Effector memory CD8-positive, alpha-beta T cell (primary cell): ENCODE results near the gene ZNF407.
"Not testable (repeated sequence)": the region's sequence is repeated elsewhere in the genome, so short reads cannot be mapped to it uniquely, and the experiment has no call there.

Experiments
- ATAC-seq: fragments of 150-1000 bp; cut with Tn5 transposase; replicated peaks from 2 replicates; pipeline ENCODE4 v1.10.0; 2021; ENCODE audit warnings: mild to moderate bottlenecking, moderate library complexity
- DNase-seq, 3 experiments: peaks; one replicate each; pipeline ENCODE4 v3.0.0; 2021
- H3K27ac Mint-ChIP-seq, 2 donors: one replicate each; pipeline ENCODE4 v1.8.0; 2022; ENCODE audit warnings: mild to moderate bottlenecking in 2 of 2, mixed read lengths in 2 of 2, moderate library complexity in 2 of 2
- H3K27me3 Mint-ChIP-seq, 2 donors: one replicate each; pipeline ENCODE4 v1.8.0; 2022; ENCODE audit warnings: mixed read lengths in 2 of 2
- H3K36me3 Mint-ChIP-seq: one replicate; pipeline ENCODE4 v1.8.0; 2022; ENCODE audit warnings: mild to moderate bottlenecking, moderate library complexity, mixed read lengths; ENCODE audit not compliant: insufficient read depth
- H3K4me1 Mint-ChIP-seq, 2 donors: one replicate each; pipeline ENCODE4 v1.8.0; 2022; ENCODE audit warnings: low read depth in 2 of 2, mixed read lengths in 2 of 2
- H3K4me3 Mint-ChIP-seq, 2 donors: one replicate each; pipeline ENCODE4 v1.8.0; 2022; ENCODE audit warnings: mild to moderate bottlenecking in 2 of 2, mixed read lengths in 2 of 2, moderate library complexity in 2 of 2
- H3K9me3 Mint-ChIP-seq, 2 donors: one replicate each; pipeline ENCODE4 v1.8.0; 2022; ENCODE audit warnings: mixed read lengths in 2 of 2

The ZNF407 gene

DNA sequence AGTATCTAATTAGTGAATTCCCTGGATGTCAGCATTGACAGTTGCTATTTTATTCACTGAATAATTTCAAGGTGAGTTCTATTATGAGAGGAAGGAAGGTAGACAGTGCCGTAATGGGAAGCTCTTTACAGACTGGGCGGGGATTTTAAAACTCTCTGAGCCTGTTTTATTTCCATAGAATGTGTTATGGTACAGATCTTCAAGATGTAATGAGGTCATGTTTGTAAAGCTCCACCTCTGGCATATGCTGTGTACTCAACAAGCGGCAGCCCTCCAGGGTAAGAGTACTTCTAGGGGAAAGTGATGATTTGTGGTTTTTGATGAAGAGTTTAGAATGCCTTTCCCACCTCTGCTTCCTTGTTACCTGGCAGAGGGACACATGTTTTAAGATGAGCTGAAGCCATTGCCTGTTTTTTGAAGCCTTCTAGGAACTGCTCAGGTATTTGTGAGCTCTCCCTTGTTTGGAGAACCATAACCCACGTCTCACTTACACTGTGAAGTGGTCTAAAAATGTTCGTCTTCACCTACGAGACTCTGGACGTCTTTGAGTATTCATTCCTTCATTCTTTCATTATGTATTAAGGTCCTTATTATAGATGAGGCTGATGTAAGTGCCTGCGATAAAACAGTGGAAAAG, 360.0 kb downstream of the ZNF407 start:
- H3K36me3 Mint-ChIP-seq: peaks cover 4% of the 10 kb centered on the region
- peaks cover 4 to 12% of the 10 kb centered on the region in 2 donors for H3K4me1 Mint-ChIP-seq
- H3K27ac Mint-ChIP-seq: no peak overlapping the region
- no peak for ATAC-seq
- no peaks in the 10 kb centered on the region for H3K9me3 Mint-ChIP-seq
- no peak for DNase-seq
- no peak overlapping the region for H3K4me3 Mint-ChIP-seq
- H3K27me3 Mint-ChIP-seq: no peaks in the 10 kb centered on the region

DNA sequence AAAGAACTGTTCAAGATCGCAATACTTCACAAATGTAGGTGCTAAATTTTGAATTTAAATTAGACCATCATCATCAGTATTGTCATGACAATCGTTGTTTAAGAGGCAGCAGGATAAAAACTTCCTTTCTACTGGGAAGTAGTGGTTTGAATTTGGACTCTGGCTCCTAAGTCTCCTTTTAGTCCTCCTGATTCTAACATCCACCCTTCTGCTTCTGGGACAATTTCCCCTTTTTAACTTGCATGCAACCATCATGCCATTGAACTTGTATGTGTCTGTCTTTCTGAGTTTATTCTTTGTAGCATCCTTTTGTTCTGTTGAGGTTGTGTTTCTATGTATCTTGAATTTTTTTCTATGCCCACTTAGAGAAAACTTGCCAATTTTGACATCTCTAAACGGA, 361.5 kb downstream of the ZNF407 start:
- Mint-ChIP-seq H3K36me3 (peaks cover 4% of the 10 kb centered on the region), H3K4me1 (peaks cover 6 to 13% of the 10 kb centered on the region in 2 donors), H3K4me3 (no peak overlapping the region), H3K9me3 (no peaks in the 10 kb centered on the region), H3K27ac (no peak overlapping the region), H3K27me3 (no peaks in the 10 kb centered on the region)
- ATAC-seq (no peak), DNase-seq (no peak)

- DNase-seq: no peak
- no peaks in the 10 kb centered on the region for H3K27me3 Mint-ChIP-seq
- no peak overlapping the region for H3K4me3 Mint-ChIP-seq
- ATAC-seq: no peak
- no peak overlapping the region for H3K27ac Mint-ChIP-seq
- H3K36me3 Mint-ChIP-seq: peaks cover 4% of the 10 kb centered on the region
- H3K4me1 Mint-ChIP-seq: peaks cover 8 to 23% of the 10 kb centered on the region in 2 donors
- no peaks in the 10 kb centered on the region for H3K9me3 Mint-ChIP-seq
Observed at GRCh38 chr18:74961596-74961995, 363.9 kb downstream of the ZNF407 start.

DNA sequence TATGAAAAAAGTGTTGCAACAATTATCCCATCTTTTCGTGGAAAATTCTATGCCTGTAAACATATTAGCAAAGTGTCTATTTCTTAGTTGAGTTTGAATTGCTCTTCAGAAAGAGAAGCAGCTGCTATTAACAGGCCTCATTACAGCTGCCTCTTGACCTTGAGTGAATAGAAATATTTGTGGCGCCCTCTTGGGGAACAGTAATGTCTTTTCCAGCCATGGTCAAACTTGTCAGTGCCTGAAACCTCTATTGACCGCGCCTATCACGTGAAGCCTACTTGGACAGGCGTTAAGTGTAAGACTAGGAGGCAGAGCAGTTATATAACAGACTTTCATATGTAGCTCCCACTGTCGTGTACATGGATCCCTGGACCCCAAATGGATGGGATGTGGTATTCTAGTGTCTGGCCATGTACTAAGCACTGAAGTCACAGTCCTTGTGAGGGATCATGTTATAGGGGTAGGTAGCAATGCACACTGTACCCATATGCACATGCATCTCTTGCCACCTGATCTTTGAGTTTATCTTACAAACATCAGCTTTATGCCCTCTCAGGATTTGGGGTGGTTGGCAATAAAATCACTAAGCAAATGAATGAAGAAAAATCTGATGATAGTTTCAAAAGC, 366.3 kb downstream of the ZNF407 start:
- Mint-ChIP-seq H3K27me3 (no peaks in the 10 kb centered on the region), H3K36me3 (no peaks in the 10 kb centered on the region), H3K9me3 (no peaks in the 10 kb centered on the region), H3K27ac (no peak overlapping the region), H3K4me3 (no peak overlapping the region), H3K4me1 (peaks cover 10 to 27% of the 10 kb centered on the region in 2 donors)
- no peak for DNase-seq
- no peak for ATAC-seq

GRCh38 chr18:74965682-74966081, 368.0 kb downstream of the ZNF407 start:
- peaks cover 13 to 25% of the 10 kb centered on the region in 2 donors for H3K4me1 Mint-ChIP-seq
- H3K27ac Mint-ChIP-seq: no peak overlapping the region
- no peaks in the 10 kb centered on the region for H3K9me3 Mint-ChIP-seq
- ATAC-seq (no peak), DNase-seq (no peak)
- no peaks in the 10 kb centered on the region for H3K27me3 Mint-ChIP-seq
- no peak overlapping the region for H3K4me3 Mint-ChIP-seq
- no peaks in the 10 kb centered on the region for H3K36me3 Mint-ChIP-seq

DNA sequence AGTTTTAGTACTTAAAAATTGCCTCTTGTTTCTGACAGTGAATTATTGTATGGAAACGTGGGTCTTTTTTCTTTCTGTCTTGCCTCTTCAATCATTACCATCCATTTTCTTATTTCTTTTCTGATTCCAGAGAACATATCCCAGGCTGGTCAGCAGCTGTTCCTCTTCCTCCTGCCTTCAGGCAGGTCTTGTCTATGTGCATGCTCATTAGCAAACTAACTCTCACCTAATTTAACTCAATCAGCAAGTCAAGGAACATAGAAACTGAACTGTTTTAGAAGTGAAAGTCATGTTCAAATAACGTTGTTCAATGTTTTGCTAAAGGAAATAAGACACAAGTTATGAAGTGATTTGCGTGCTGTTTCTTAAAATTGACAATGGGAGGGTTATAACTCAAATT, 369.8 kb downstream of the ZNF407 start:
- Mint-ChIP-seq H3K36me3 (no peaks in the 10 kb centered on the region), H3K4me3 (no peak overlapping the region)

DNA sequence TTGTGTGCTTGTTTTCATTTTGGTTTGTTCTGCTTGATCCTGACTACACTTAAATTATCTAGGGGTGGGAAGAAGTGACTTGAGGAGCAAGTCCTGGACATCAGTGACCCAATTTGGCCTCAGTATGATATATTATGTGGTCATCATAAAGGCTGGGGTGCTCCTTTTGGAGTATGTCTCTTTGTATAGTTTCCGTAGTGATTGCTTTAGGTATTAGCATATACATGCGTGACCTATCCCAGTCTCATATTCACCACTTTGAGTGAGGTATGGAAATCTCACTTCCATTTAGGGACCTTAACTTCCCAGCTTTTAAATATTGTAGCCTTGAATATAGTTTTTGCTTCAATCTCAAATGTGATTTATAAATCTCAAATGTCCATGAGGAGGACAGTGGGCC, 370.3 kb downstream of the ZNF407 start:
- H3K4me1 Mint-ChIP-seq: peaks cover 17 to 23% of the 10 kb centered on the region in 2 donors
- no peak for DNase-seq
- H3K9me3 Mint-ChIP-seq: no peaks in the 10 kb centered on the region
- H3K36me3 Mint-ChIP-seq: no peaks in the 10 kb centered on the region
- no peak overlapping the region for H3K4me3 Mint-ChIP-seq
- H3K27ac Mint-ChIP-seq: no peak overlapping the region
- no peaks in the 10 kb centered on the region for H3K27me3 Mint-ChIP-seq
- ATAC-seq: no peak

More for the DNA sequence above, 369.8 kb downstream of the ZNF407 start:
- ATAC-seq (no peak), DNase-seq (no peak)
- Mint-ChIP-seq H3K27ac (peak overlapping the region in 1 of 2 donors; percentile 21), H3K9me3 (no peaks in the 10 kb centered on the region), H3K27me3 (no peaks in the 10 kb centered on the region), H3K4me1 (peaks cover 18 to 22% of the 10 kb centered on the region in 2 donors)

- ATAC-seq, DNase-seq, H3K9me3 Mint-ChIP-seq, H3K27me3 Mint-ChIP-seq, H3K4me3 Mint-ChIP-seq, H3K36me3 Mint-ChIP-seq, H3K27ac Mint-ChIP-seq: not testable (repeated sequence)
- H3K4me1 Mint-ChIP-seq: peaks cover 12 to 13% of the 10 kb centered on the region in 2 donors
Observed at GRCh38 chr18:74971358-74971757, 373.7 kb downstream of the ZNF407 start.

GRCh38 chr18:74971776-74972175, 374.1 kb downstream of the ZNF407 start:
- H3K4me3 Mint-ChIP-seq, H3K36me3 Mint-ChIP-seq, DNase-seq, ATAC-seq, H3K9me3 Mint-ChIP-seq, H3K27ac Mint-ChIP-seq, H3K27me3 Mint-ChIP-seq: not testable (repeated sequence)
- peaks cover 9 to 13% of the 10 kb centered on the region in 2 donors for H3K4me1 Mint-ChIP-seq

DNA sequence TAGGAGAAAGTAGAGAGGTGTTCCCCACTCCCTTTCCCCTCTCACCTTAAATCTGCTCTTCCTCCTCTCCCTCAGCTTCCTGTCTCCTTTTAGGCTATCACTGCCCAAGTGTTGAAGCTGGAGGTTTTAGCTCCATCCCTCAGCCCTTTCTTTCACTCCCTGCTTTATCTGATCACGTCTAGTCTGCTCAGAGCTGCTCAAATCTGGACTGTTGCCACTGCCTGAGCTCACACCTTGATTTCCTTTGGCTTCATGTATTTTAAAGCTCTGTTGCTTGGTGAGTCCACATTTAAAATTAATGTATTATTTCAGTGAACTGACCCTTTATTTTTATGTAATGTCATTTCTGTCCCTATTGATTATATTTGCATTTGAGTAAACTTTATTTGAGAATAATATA, 374.7 kb downstream of the ZNF407 start:
- Mint-ChIP-seq H3K4me1 (peaks cover 8 to 12% of the 10 kb centered on the region in 2 donors), H3K27me3 (no peaks in the 10 kb centered on the region), H3K36me3 (no peaks in the 10 kb centered on the region), H3K4me3 (no peak overlapping the region), H3K9me3 (no peaks in the 10 kb centered on the region), H3K27ac (peak overlapping the region; percentile 10 to 71)
- ATAC-seq (no peak), DNase-seq (no peak)

DNA sequence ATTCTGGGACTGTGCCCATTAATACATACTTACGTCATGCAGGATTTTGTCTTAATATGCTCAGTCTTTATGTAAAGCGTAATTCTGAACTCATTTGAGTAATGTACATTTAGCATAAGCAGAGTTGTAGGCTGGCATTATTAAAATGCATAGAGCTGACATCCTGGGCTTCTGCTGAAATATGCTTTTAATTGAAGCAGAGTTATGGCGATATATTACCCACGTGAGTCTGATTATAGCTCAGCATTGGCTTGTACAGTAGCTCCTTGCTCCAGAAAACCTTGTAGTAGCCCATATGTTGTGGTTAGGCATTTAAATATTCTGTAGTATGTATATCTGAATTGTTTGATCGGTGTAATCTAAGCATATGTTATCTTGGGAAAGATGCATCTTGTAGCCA, 377.3 kb downstream of the ZNF407 start:
- Mint-ChIP-seq H3K9me3 (no peaks in the 10 kb centered on the region), H3K36me3 (no peaks in the 10 kb centered on the region), H3K27ac (no peak overlapping the region), H3K27me3 (no peaks in the 10 kb centered on the region), H3K4me3 (no peak overlapping the region), H3K4me1 (peaks cover 8% of the 10 kb centered on the region in 2 donors)
- ATAC-seq: no peak
- no peak for DNase-seq

GRCh38 chr18:74976331-74976909, 378.8 kb downstream of the ZNF407 start:
- DNase-seq (no peak), ATAC-seq (no peak)
- peaks cover 4 to 8% of the 10 kb centered on the region in 2 donors for H3K4me1 Mint-ChIP-seq
- H3K27me3 Mint-ChIP-seq: no peaks in the 10 kb centered on the region
- H3K27ac Mint-ChIP-seq: no peak overlapping the region
- no peaks in the 10 kb centered on the region for H3K9me3 Mint-ChIP-seq
- H3K36me3 Mint-ChIP-seq: no peaks in the 10 kb centered on the region
- H3K4me3 Mint-ChIP-seq: no peak overlapping the region

DNA sequence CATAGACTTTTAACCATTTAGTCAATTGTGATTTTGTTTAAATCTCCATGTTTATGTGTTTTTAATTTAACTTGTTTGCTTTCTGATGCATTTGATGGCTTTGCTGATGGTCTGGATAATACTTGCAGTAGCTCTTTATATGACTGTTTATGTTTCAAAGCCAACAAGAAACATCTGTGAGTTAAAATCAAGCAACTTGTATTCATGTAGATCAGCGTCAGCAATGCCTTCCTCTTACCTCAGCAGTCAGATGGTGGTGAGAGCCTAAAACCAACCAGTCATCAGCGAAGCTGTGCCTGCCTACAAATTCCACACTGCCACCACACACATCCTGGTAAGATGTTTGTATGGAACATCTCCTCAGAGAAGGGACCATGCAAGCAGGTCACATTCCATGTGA, 379.4 kb downstream of the ZNF407 start:
- Mint-ChIP-seq H3K4me3 (no peak overlapping the region), H3K4me1 (peaks cover 4 to 8% of the 10 kb centered on the region in 2 donors), H3K27ac (no peak overlapping the region), H3K27me3 (no peaks in the 10 kb centered on the region), H3K9me3 (no peaks in the 10 kb centered on the region), H3K36me3 (no peaks in the 10 kb centered on the region)
- DNase-seq (no peak), ATAC-seq (no peak)

DNA sequence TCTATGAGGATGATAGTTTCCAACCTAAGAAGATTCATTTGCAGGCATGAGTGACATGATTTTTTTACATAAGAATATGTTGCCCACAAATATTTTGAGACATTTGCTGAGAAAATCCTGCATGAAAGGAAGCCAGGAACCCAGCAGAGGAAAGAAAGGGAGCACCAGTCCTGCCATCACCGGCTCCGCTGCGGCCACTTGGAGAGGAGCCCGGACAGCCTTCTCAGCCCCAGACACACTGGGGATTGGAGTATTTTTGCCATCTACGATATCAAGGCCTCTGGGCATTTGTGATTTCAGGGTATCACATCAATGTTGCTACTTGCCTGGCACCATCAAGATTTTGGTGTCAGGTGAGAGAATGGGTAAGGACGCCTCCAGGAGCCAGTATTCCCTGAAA, 383.0 kb downstream of the ZNF407 start:
- DNase-seq: no peak
- H3K4me3 Mint-ChIP-seq: no peak overlapping the region
- ATAC-seq: no peak

More for the DNA sequence above, 383.0 kb downstream of the ZNF407 start:
- no peaks in the 10 kb centered on the region for H3K36me3 Mint-ChIP-seq
- H3K27ac Mint-ChIP-seq: no peak overlapping the region
- H3K4me1 Mint-ChIP-seq: peaks cover 0 to 3% of the 10 kb centered on the region in 2 donors
- H3K9me3 Mint-ChIP-seq: no peaks in the 10 kb centered on the region
- H3K27me3 Mint-ChIP-seq: no peaks in the 10 kb centered on the region
